CD8-positive, alpha-beta memory T cell (primary cell): ENCODE results near the gene FZD10. TPM values are rescaled to one million over a fixed set of nuclear protein-coding genes. Genes with fewer than 3 reads are reported as not detected.

ENCODE experiments used
- CTCF ChIA-PET: fragments of 350-600 bp; sonication (Branson Sonifier 250); formaldehyde crosslinking; loops from one replicate; lab custom pipeline; 2021; ENCODE audit warnings: antibody characterized with exemption; lab: Charles Lee
- POLR2A ChIA-PET: fragments of 350-600 bp; sonication (Branson Sonifier 250); formaldehyde crosslinking; loops from one replicate; lab custom pipeline; 2021; ENCODE audit warnings: antibody characterized with exemption; lab: Charles Lee
- DNase-seq, 5 donors: peaks; one replicate each; pipeline versions ENCODE4 v3.0.0 to v3.0.0-alpha.2; 2020 to 2022; ENCODE audit warnings: mixed read lengths in 1 of 5
- H3K27ac ChIP-seq: one replicate; pipeline ENCODE4 v1.7.0; 2013; ENCODE audit warnings: low read depth, mild to moderate bottlenecking, low read length, moderate library complexity
- H3K27me3 ChIP-seq: 2 replicates; pipeline ENCODE4 v1.7.0; 2013; ENCODE audit warnings: low read length, mild to moderate bottlenecking; ENCODE audit not compliant: insufficient read depth, poor library complexity, severe bottlenecking
- H3K36me3 ChIP-seq: 2 replicates; pipeline ENCODE4 v1.7.0; 2013; ENCODE audit warnings: mild to moderate bottlenecking, low read length, moderate library complexity; ENCODE audit not compliant: insufficient read depth
- H3K4me1 ChIP-seq: 2 replicates; pipeline ENCODE4 v1.7.0; 2013; ENCODE audit warnings: mild to moderate bottlenecking, low read length, moderate library complexity; ENCODE audit not compliant: insufficient read depth
- H3K4me3 ChIP-seq: 2 replicates; pipeline ENCODE4 v1.7.0; 2013; ENCODE audit warnings: mild to moderate bottlenecking, low read length
- H3K9me3 ChIP-seq: 2 replicates; pipeline ENCODE4 v1.7.0; 2013; ENCODE audit warnings: mild to moderate bottlenecking, low read length
- H3K27ac Mint-ChIP-seq, 8 donors: one replicate each; pipeline ENCODE4 v1.8.0; 2020 to 2021; ENCODE audit warnings: mixed read lengths in 8 of 8, mild to moderate bottlenecking in 6 of 8, inconsistent platforms in 3 of 8, moderate library complexity in 3 of 8
- H3K27me3 Mint-ChIP-seq, 2 donors: one replicate each; pipeline ENCODE4 v1.8.0; 2020 to 2021; ENCODE audit warnings: mixed read lengths in 2 of 2, mild to moderate bottlenecking in 1 of 2, moderate library complexity in 1 of 2
- H3K36me3 Mint-ChIP-seq, 3 donors: one replicate each; pipeline ENCODE4 v1.8.0; 2020 to 2021; ENCODE audit warnings: mixed read lengths in 3 of 3, inconsistent platforms in 1 of 3, mild to moderate bottlenecking in 1 of 3
- H3K4me1 Mint-ChIP-seq, 3 donors: one replicate each; pipeline ENCODE4 v1.8.0; 2020 to 2021; ENCODE audit warnings: mixed read lengths in 3 of 3, inconsistent platforms in 1 of 3, mild to moderate bottlenecking in 1 of 3
- H3K4me3 Mint-ChIP-seq, 7 donors: one replicate each; pipeline ENCODE4 v1.8.0; 2020 to 2021; ENCODE audit warnings: mixed read lengths in 7 of 7, mild to moderate bottlenecking in 6 of 7, moderate library complexity in 4 of 7, inconsistent platforms in 2 of 7
- H3K9me3 Mint-ChIP-seq, 5 donors: one replicate each; pipeline ENCODE4 v1.8.0; 2020 to 2022; ENCODE audit warnings: mixed read lengths in 5 of 5, mild to moderate bottlenecking in 3 of 5, moderate library complexity in 2 of 5, inconsistent platforms in 1 of 5
- polyA plus RNA-seq: library from polyadenylated mRNA; unstranded; fragments of 300-500 nt; fragmentation: Illumina TruSeq; gene quantifications from one replicate; pipeline ENCODE4 v1.2.3, GENCODE V29; 2021
- total RNA-seq, 2 experiments: library from RNA; stranded (reverse); gene quantifications; one replicate each; pipeline ENCODE4 v1.2.3, GENCODE V29; 2021

The FZD10 gene
- total and polyA plus RNA-seq, 3 experiments from 2014 or later, result not detected

DNA sequence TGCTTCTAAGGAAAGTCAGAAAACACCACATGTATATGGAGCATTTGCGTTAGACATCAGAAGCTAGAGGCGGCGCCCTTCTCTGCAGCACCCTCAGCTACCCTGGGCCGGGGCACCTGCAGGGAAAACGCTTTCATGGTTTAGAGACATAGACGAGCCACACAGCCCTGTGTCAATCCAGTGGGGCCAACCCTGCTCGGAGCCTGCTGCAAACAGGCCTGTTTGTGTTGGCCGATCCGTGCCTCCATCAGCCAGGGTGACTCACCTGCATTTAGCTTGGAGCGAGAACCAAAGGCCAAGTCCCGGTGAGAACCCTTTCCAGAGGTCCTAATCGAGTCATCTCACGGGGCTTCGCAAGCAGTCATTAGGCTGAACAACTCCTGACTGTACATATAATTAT lies 19.5 kb upstream of the FZD10 start:
- H3K36me3 ChIP-seq, result no peaks in the 10 kb centered on the region
- H3K27ac ChIP-seq, result no peak overlapping the region
- Mint-ChIP-seq H3K27me3 (peaks cover 0 to 4% of the 10 kb centered on the region in 2 donors), H3K27ac (no peak overlapping the region), H3K4me1 (no peaks in the 10 kb centered on the region), H3K4me3 (no peak overlapping the region), H3K9me3 (peaks cover 0 to 4% (median 0%) of the 10 kb centered on the region in 5 donors), H3K36me3 (no peaks in the 10 kb centered on the region)
- no peak for DNase-seq
- H3K27me3 ChIP-seq, result no peaks in the 10 kb centered on the region
- no peak overlapping the region for H3K4me3 ChIP-seq
- POLR2A ChIA-PET, result no interaction called here
- CTCF ChIA-PET, result no interaction called here
- no peaks in the 10 kb centered on the region for H3K9me3 ChIP-seq
- H3K4me1 ChIP-seq, result no peaks in the 10 kb centered on the region

DNA sequence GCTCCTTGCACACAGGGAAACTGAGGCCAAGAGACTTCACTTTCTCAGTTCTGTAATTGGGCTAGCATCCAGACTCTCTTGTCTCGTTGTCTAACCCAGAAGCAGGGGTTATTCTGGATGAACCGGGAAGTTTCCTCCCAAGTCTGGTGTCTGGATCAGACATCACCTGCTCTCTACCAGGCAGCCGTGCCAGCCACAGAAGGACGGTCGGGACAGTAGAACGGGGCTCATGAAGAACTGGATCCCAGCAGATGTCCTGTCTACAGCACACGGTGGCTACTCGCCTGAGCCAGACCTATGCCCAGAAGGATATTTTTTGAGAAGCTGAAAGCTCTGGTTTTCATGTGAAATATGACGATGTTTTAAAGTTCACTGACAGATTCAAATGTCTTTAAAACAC lies 19.1 kb upstream of the FZD10 start:
- Mint-ChIP-seq H3K27ac (no peak overlapping the region), H3K4me1 (no peaks in the 10 kb centered on the region), H3K36me3 (no peaks in the 10 kb centered on the region), H3K4me3 (no peak overlapping the region), H3K9me3 (peaks cover 0 to 4% (median 0%) of the 10 kb centered on the region in 5 donors), H3K27me3 (peaks cover 0 to 4% of the 10 kb centered on the region in 2 donors)
- ChIA-PET CTCF (no interaction called here), POLR2A (no interaction called here)
- no peak for DNase-seq
- H3K27ac ChIP-seq, result no peak overlapping the region
- no peaks in the 10 kb centered on the region for H3K9me3 ChIP-seq
- no peaks in the 10 kb centered on the region for H3K27me3 ChIP-seq
- H3K36me3 ChIP-seq, result no peaks in the 10 kb centered on the region
- H3K4me1 ChIP-seq, result no peaks in the 10 kb centered on the region
- no peak overlapping the region for H3K4me3 ChIP-seq

GRCh38 chr12:130144256-130144655 lies 18.0 kb upstream of the FZD10 start:
- no peak overlapping the region for H3K27ac ChIP-seq
- no peaks in the 10 kb centered on the region for H3K4me1 Mint-ChIP-seq
- H3K4me3 ChIP-seq, result no peak overlapping the region
- peaks cover 0 to 4% (median 0%) of the 10 kb centered on the region in 5 donors for H3K9me3 Mint-ChIP-seq
- H3K27me3 ChIP-seq, result no peaks in the 10 kb centered on the region
- H3K4me1 ChIP-seq, result no peaks in the 10 kb centered on the region
- no peak overlapping the region for H3K4me3 Mint-ChIP-seq
- H3K36me3 ChIP-seq, result no peaks in the 10 kb centered on the region
- H3K27ac Mint-ChIP-seq, result no peak overlapping the region
- no peaks in the 10 kb centered on the region for H3K36me3 Mint-ChIP-seq
- ChIA-PET POLR2A (no interaction called here), CTCF (no interaction called here)
- H3K9me3 ChIP-seq, result no peaks in the 10 kb centered on the region
- H3K27me3 Mint-ChIP-seq, result no peaks in the 10 kb centered on the region
- no peak for DNase-seq

GRCh38 chr12:130145731-130146130 lies 16.5 kb upstream of the FZD10 start:
- Histone ChIP-seq H3K27ac (no peak overlapping the region), H3K36me3 (no peaks in the 10 kb centered on the region), H3K4me3 (no peak overlapping the region), H3K4me1 (no peaks in the 10 kb centered on the region), H3K9me3 (no peaks in the 10 kb centered on the region), H3K27me3 (no peaks in the 10 kb centered on the region)
- Mint-ChIP-seq H3K4me3 (no peak overlapping the region), H3K36me3 (no peaks in the 10 kb centered on the region), H3K27me3 (no peaks in the 10 kb centered on the region), H3K27ac (no peak overlapping the region), H3K4me1 (no peaks in the 10 kb centered on the region), H3K9me3 (peaks cover 0 to 4% (median 0%) of the 10 kb centered on the region in 5 donors)
- ChIA-PET POLR2A (no interaction called here), CTCF (no interaction called here)
- no peak for DNase-seq

DNA sequence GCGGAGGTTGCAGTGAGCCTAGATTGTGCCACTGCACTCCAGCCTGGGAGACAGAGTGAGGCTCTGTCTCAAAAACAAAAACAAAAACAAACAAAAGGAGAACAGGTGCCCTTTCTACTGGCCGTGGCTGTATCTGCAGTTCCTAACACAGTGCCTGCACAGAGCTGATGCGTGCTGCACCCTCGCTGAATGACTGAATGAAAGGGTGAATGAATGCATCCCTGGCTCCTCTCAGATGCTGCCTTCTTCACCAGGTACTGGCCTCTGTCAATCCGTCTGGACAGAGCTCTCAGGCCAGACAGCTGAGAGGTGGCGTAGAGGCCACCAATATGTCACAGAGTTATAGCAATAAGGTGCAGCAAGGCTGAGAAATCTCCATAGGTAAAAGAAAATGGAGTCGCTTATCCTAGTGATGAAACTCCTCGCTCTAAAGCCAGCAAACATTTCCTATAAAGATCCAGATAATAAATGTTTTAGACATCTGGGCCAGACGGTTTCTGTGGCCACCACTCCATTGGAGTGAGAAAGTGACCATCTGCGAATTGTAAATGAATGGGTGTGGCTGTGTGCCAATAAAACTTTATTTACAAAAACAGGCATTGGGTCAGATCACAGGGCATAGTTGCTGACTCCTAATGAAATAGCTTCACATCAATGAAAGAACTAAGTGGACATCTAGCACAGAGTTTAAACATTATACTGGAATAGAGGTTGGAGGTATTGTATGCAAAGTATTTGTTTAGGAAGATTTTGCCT lies 15.9 kb upstream of the FZD10 start:
- H3K4me3 ChIP-seq, result no peak overlapping the region
- Mint-ChIP-seq H3K4me3 (no peak overlapping the region), H3K36me3 (no peaks in the 10 kb centered on the region), H3K27me3 (no peaks in the 10 kb centered on the region), H3K9me3 (peaks cover 0 to 6% (median 0%) of the 10 kb centered on the region in 5 donors), H3K4me1 (no peaks in the 10 kb centered on the region), H3K27ac (no peak overlapping the region)
- CTCF ChIA-PET, result no interaction called here
- H3K4me1 ChIP-seq, result no peaks in the 10 kb centered on the region
- POLR2A ChIA-PET, result no interaction called here
- no peak for DNase-seq
- no peaks in the 10 kb centered on the region for H3K36me3 ChIP-seq
- no peaks in the 10 kb centered on the region for H3K9me3 ChIP-seq
- no peak overlapping the region for H3K27ac ChIP-seq
- H3K27me3 ChIP-seq, result no peaks in the 10 kb centered on the region

DNA sequence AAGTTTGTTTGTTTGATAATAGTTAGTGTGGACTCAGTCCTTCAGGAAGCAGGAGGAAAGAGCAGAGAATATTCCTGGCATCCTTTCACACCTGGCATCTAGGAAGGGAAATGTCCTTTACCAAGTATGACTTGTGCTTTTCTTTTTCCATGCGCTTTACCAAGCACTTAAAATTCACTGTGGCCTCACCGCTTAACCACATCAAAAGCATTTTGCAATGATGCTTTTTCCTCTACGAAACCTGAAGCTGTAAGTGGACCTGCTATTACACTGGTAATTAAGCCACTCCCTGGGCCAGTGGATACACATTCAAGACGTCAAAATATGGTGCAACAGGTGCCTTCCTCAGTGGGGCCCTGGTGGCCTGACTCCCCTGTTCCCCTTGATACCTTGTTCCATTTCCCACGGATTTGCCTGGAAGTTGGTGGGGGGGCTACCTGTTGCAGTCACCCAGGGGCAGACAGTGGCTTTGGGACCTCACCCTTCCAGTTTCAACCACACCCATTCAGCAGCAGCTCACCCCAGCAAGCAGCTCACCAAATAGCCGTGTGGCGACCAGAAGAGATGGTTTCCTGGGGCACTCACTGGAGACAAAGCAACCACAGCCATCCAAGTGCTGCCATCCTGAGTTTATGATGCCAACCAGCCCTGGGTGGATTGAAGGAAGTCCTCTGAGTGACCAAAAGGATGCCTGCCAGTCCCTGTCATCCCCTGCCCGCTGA lies 14.2 kb upstream of the FZD10 start:
- H3K9me3 Mint-ChIP-seq, result peaks cover 0 to 6% (median 0%) of the 10 kb centered on the region in 5 donors
- H3K4me3 Mint-ChIP-seq, result no peak overlapping the region
- POLR2A ChIA-PET, result no interaction called here

DNA sequence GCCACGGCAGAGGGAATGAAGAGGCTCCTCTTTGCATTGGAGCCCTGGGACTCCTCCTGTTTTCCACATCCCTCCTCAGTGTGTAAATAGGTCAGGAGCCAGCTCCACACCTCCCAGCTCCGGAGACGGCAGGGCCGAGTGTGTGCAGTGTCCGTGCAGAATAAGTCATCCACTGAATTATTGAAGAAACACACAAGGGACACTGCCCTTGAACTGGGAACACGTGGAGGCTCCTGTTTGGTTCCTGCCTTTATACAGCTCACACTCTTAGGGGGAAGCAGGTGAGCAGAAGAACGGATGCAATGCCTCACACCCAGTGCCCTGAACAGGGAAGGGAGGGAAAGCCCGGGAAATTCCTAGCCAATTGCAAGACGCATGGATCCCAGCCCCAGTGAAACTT lies 10.4 kb upstream of the FZD10 start:
- peaks cover 2 to 18% of the 10 kb centered on the region in 2 donors for H3K27me3 Mint-ChIP-seq
- Histone ChIP-seq H3K4me1 (no peaks in the 10 kb centered on the region), H3K4me3 (no peak overlapping the region), H3K9me3 (no peaks in the 10 kb centered on the region), H3K27me3 (no peaks in the 10 kb centered on the region), H3K36me3 (no peaks in the 10 kb centered on the region), H3K27ac (no peak overlapping the region)
- no peak for DNase-seq
- peaks cover 0 to 7% (median 3%) of the 10 kb centered on the region in 5 donors for H3K9me3 Mint-ChIP-seq
- POLR2A ChIA-PET, result no interaction called here
- CTCF ChIA-PET, result no interaction called here
- H3K36me3 Mint-ChIP-seq, result no peaks in the 10 kb centered on the region
- H3K4me1 Mint-ChIP-seq, result no peaks in the 10 kb centered on the region
- H3K4me3 Mint-ChIP-seq, result no peak overlapping the region
- H3K27ac Mint-ChIP-seq, result no peak overlapping the region

More for the DNA sequence above, 14.2 kb upstream of the FZD10 start:
- no peaks in the 10 kb centered on the region for H3K36me3 ChIP-seq
- H3K27me3 ChIP-seq, result no peaks in the 10 kb centered on the region
- CTCF ChIA-PET, result no interaction called here
- H3K4me1 Mint-ChIP-seq, result no peaks in the 10 kb centered on the region
- no peaks in the 10 kb centered on the region for H3K4me1 ChIP-seq
- H3K4me3 ChIP-seq, result no peak overlapping the region
- no peak overlapping the region for H3K27ac Mint-ChIP-seq
- DNase-seq, result no peak
- no peaks in the 10 kb centered on the region for H3K9me3 ChIP-seq
- no peak overlapping the region for H3K27ac ChIP-seq
- H3K36me3 Mint-ChIP-seq, result no peaks in the 10 kb centered on the region
- no peaks in the 10 kb centered on the region for H3K27me3 Mint-ChIP-seq

- Mint-ChIP-seq H3K27ac (no peak overlapping the region), H3K27me3 (peaks cover 4 to 23% of the 10 kb centered on the region in 2 donors), H3K36me3 (no peaks in the 10 kb centered on the region), H3K9me3 (peaks cover 0 to 7% (median 3%) of the 10 kb centered on the region in 5 donors), H3K4me1 (no peaks in the 10 kb centered on the region), H3K4me3 (no peak overlapping the region)
- no peaks in the 10 kb centered on the region for H3K27me3 ChIP-seq
- ChIA-PET CTCF (no interaction called here), POLR2A (no interaction called here)
- H3K36me3 ChIP-seq, result no peaks in the 10 kb centered on the region
- H3K27ac ChIP-seq, result no peak overlapping the region
- H3K4me1 ChIP-seq, result no peaks in the 10 kb centered on the region
- H3K4me3 ChIP-seq, result no peak overlapping the region
- DNase-seq, result no peak
- H3K9me3 ChIP-seq, result no peaks in the 10 kb centered on the region
These were observed 9.9 kb upstream of the FZD10 start for GRCh38 chr12:130152386-130152785.
